ENCODE measurements around the gene C4BPB.
"Not testable (repeated sequence)": the region's sequence is repeated elsewhere in the genome, so short reads cannot be mapped to it uniquely, and the experiment has no call there.

The C4BPB gene, protein sequence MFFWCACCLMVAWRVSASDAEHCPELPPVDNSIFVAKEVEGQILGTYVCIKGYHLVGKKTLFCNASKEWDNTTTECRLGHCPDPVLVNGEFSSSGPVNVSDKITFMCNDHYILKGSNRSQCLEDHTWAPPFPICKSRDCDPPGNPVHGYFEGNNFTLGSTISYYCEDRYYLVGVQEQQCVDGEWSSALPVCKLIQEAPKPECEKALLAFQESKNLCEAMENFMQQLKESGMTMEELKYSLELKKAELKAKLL

DNA sequence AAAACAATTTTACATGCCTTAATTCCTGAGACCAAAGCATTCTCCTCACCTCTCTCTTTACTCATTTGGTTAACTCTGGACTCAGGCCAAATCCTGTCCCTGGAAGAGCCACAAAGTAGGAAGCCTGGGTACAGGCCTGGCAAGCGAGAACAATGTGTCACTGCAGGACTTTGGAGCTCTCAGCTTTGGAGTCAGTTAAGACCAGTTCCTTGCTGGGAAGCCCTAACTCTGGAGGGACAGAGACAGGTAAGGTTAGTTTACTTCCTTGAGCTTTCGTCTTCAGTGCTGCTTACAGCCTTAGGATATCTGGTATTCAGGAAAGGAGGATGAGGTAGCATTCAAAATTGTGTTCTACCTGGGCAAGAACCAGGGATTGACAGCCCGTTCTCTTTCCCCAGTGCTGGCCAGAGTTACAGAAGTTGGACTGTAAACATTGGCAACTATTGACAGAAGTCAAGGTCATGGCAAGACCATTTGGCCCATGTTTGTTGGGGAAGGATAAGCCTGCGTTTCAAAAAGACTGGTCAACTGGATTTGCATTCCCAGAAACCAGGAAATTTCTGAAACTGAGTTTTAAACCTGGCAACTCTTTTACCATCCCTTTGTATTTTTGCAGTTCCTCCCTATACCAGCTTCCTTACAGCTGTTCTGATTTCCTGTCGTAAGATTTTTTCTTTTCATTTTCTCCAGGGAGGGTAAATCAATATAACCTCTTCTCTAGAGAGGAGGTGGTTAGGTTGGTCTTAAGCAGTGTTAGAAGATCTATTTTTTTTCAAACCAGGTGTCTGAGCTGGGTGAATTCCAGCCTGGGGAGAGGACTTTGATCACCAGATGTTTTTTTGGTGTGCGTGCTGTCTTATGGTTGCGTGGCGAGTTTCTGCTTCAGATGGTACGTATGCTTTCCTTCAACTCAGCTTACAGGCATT, at the start of gene C4BPB:
TSS of gene C4BPB (plus strand) at position 160 of the 926 bp plus-strand sequence. CDS start at position 832, 672 bp downstream.
- DNase-seq, result no peak

DNA sequence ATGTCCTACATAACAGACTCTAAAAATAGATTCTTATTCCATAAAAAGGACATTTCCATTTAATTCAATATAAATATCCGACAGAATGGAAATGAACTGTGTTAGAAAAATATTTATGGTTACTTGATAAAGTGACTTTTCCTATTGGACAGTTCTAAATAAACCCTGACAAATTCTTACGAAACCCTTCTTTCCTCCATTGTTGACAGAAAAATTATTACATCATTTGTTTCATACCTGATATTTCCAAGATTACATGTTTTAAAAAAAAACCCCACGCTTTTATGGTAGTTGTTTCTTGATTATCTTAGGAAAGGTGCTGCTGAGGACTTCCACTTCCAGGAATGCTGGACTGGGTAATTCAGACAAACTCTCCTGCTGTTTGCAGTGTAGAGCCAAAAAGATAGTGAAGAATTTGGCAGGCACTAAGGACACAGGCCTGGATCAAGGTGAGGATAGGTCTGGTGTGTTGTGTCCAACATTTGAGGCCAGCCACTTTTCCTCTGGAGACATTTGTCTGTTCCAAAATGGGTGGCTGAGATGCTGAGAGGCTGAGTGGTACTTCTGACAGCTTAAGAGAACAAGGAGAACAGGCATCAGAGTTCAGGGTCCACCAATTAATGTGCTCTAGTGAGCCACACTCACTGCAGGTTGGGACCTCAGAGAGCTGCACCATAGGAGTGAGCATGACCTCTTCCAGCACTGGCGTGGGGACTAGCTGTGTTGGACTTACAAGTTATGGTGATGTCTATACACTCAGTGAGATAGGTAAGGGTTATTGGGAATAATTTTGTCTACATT, 49.1 kb upstream of the C4BPB start:
- DNase-seq, result no peak

DNA sequence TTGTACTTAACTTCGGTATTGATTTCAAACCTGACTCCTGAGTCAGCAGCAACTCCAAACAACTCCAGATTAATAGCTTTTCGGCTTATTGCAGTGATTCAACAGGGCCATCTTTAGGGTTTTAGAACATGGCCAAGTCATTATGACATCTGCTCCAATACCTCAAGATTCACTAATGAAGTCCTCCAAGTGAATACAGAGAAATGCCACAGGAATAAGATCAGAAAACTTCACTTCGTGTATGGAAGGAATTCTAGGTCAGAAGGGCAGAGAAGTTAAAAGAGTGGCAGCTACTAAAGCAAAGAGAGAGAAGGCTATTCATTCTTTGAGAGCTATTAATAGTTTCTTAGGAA, 48.5 kb upstream of the C4BPB start:
- DNase-seq, result no peak

DNA sequence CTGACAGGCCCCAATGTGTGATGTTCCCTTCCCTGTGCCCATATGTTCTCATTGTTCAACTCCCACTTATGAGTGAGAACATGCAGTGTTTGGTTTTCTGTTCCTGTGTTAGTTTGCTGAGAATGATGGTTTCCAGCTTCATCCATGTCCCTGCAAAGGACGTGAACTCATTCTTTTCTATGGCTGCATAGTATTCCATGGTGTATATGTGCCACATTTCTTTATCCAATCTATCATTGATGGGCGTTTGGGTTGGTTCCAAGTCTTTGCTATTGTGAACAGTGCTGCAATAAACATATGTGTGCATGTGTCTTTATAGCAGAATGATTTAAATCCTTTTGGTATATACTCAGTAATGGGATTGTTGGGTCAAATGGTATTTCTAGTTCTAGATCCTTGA, 47.3 kb upstream of the C4BPB start:
- DNase-seq, result not testable (repeated sequence)

DNA sequence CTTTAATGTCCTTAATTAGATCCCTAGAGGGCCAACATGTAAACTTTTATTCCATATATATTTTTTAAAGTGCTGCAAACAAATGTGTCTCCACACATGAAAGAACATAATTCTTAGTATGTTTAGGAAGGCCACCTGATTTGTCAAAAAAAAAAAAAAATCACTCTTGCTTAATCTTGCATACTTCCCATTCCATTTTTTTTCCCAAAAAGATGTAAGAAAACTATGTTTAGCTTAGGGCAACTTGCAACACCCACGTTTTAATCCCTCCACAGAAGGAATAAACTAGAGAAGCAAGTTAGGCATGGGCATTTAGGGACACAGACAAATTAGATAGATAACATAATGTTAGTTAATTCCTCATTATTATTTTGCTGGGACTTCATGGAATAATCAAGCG, 43.2 kb upstream of the C4BPB start:
- DNase-seq, result no peak

DNA sequence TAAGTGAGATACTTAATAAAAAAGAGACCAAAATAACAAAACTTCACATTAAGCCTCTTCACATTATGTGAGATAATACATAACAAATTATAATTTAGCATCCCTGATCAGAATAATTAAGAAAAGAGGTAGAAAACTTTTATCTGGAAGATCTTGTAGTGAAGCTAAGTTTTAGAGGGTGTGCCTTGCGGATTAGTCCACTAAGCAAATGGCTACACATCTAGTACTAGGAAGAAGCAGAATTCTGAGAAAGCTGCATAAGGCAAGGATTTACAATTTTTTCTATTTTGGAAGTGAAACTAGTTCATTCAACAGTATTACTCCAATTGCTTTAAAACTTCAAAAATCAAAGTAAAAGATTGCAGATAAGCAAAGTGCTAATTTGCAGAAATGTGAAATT, 41.2 kb upstream of the C4BPB start:
- DNase-seq, result no peak

DNA sequence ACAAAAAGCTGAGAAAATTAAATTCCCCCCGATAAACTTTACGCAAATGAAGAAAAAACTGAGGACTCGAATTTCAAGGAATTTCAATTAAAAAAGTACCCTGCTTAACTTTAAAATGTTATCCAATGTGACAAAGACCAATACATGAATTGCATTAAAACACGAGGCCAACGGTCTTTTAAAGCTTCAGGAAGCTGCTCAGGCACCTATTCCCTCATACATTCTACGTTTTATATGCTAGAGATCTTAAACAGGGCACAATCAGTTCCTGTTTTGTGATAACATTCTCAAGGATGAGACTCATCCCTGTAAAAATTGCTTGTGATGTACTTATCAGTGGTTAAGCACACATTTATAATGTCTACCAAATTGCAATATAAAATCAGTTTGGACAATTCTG, 40.6 kb upstream of the C4BPB start:
- DNase-seq, result no peak

DNA sequence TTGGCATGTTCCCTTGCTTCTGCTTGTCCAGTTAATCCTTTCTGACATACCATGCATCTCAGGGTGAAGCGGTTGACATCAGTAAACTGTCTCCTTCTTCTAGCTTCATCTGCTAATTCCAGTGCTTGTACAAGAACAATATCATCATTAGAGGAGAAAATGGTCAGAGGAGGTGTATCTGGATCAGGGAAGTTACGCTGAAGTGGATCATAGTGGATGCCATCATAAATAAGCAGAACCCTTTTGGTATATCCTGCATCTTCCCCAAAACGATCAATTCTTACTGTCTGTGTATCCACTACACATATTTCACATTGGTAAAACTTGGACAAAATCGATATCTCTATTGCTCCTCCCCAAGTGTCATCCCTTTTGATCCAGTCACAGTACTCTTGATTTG, 39.6 kb upstream of the C4BPB start:
- DNase-seq, result no peak

DNA sequence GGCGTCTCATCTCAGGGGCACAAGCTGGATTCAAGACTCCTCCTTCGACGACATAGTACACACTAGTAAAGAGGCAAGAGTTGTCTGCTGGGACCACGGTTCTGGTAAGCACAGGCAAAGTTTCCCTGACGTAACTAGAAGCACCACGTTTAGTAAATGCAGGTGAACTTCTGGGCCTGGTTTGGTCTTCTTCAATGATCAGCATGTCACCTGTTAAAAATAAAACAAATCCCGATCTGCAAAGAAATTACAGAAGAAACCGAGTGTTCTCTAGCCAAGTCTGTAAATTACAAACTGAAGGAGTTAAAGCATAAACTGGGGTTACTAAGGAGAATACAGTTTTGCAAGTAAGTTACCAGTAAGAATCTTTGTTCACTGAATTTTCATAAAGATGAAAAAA, 39.1 kb upstream of the C4BPB start:
- no peak for DNase-seq

DNA sequence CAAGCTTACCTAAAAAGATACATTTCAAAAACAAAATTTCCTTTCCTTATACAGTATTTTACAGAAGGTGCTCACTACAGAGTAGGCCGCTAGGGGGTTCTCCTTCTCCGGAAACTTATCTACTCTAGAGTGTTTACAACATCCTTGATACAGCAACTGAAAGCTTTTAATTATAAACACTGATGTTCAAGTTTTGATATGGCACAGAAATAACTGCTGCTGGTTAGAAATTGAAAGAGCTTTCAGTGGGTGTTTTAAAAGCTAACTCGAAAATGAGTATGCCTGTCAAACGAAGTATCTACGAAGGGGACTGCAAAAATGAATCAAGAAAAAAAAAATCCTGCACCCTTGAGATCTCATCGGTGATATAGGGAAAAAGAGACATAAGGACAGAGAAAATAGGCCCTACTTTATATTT, 38.7 kb upstream of the C4BPB start:
- peak; percentile 67 to 75 (median 73) for DNase-seq

DNA sequence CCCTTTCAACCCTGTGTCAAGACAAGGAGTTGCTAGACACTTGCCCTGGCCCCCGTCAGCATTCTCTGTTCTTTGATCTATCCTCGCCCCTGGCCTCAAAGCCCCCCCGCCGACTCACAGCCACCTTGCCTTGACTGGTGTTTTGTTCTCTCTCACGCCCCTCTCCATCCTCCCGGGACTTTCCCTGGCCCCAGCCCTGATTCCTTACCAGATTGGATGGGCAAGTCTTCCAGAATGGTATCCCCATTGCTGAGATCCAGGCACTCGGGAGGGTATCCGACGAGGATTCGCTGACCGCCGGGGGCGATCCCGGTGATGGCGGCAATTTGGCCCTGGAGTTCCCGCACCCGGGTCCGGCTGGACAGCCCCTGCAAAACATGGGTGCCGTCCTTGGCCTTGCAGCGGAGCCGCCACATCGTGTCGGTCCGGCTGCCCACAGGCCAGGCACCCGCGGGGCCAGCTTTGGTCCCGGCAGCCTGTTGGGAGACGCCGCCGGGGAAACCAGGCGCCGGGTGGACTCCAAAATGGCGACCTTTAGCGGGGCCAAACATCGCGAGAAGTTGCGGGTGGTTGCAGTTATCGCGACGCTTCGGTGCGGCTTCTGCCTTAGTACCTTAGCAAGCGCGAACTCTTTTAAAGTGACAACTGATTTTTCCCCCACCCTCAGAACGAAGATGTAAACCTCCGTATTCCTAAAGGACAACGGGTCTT, 38.0 kb upstream of the C4BPB start:
- DNase-seq, result peak; percentile 94 to 98 (median 96)

DNA sequence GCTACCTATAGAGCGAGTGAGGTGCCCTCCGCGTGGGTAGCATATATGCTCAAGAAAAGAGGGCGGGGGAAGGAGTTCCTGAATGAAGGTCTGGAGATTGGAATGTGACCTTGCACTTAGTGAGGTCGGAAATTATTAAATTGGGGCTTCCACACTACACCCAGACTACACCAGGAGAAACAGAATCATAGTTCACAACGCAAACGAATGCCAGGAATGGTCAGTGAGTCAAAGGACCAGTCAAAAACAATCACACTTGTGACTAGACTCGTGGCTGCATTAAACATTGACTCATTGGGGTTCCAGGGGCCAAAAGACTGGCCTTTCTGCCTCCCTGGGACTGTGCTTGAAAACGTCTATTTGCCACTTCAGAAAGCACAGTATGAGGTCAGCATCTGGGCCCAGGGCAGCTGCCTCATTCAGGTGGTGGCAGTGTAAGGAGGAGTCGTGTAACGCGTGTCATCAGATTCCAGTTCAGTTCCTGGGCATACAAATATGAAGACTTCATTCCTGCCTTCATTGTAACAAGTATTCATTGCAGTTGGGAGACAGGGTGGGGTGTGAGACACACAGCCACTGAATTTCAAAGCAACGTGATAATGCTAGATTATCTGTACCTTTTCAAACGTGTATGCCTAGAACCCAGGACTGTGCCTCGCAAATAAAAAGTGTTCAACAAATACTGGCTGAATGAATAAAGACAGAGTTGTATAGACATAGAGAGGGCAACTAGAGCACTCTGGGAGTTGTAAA, 37.3 kb upstream of the C4BPB start, which contains the start of gene YOD1:
TSS of gene YOD1 (minus strand) at position 18 of the 753 bp plus-strand sequence. CDS start 178 bp downstream, outside the sequence.
- DNase-seq, result peak; percentile 17 to 50 (median 34)

DNA sequence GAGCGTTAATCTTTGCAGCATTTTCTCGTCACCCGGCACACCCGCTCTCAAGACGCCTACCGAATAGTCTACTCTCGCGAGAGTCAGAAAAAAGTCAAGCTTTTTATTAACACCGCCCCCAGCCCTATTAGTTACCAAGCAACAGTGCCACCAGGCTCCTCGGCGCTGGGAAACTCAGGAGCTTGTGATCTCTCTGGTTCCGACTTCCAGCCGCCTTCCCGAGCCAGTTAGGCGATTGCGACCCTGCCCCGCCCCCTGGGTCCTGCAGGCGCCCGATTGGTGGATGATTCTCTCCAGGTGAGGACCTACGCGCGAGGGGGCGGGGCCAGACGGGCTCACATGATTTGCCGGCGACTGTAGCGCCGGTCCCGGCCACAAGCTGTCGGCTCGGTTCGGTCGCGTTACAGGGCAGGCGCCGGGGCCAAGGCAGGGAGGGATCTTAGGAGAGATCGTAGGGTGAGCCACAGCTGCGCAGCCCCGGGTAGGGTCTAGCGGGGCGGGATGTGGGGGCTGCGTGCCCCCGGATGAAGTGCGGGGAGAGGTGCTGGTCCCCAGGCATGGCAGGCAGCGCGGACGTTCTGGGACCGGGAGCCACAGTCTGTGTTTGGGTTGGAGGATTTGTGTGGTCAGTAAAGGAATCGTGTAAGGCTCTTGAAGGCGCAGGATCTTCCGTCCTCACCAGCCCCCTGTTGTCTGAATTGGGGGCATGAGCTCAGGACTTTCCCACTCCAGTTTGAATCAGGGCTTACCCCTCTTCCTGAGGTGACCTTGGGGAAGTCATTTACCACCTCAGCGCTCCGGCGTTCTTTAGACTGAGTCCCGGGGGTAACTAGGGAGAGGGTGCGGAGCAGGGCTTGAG, 35.5 kb upstream of the C4BPB start, which contains the start of gene PFKFB2:
TSS of gene PFKFB2 (plus strand) at position 365 of the 859 bp plus-strand sequence. CDS start 1,443 bp downstream, outside the sequence.
- DNase-seq, result peak; percentile 93 to 97 (median 96)

DNA sequence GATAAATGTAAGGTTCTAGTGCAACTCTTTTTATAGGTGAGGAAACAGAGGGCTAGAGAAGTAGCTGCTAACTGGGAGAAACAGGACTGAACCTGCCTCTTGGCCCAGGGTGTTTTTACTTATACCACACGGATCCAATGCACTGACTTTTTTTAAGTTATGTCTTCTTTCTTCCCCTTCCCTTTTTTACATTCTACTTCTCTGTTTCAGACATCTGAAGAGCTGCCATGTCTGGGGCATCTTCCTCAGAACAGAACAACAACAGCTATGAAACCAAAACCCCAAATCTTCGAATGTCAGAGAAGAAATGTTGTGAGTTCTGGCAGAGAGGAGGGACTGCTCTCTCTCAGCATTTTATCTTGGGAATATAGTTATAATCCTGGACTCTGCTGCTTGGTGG, 34.2 kb upstream of the C4BPB start:
- DNase-seq, result peak; percentile 28 to 38 (median 30)

DNA sequence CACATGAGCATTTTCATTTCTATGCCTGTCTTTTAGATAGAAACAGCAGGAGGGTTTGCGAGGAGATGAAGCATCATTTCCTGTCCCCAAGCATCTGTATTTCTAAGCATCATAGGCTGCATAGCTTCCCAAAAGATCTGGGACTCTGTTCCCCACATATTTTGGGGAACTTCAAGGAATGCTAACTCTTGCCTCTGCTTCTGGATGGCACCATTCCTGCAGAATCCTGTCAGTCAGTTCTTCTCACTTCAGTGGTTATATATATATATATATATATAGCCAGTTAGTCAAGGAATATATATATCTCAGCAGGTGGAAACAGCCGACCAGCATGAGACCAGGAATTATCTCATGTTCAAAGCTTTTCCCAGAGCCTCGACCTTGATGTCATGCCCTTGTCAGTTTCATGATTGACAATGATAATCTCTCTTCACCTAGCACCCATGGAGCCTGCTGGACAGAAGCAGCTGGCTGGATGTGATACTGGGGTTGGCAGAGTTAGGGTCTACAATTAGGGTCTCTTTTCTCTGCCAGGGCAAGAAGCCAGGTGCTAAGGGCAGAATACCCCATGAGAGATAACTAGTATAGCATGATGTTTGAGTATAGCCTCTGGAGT, 33.2 kb upstream of the C4BPB start:
- no peak for DNase-seq

DNA sequence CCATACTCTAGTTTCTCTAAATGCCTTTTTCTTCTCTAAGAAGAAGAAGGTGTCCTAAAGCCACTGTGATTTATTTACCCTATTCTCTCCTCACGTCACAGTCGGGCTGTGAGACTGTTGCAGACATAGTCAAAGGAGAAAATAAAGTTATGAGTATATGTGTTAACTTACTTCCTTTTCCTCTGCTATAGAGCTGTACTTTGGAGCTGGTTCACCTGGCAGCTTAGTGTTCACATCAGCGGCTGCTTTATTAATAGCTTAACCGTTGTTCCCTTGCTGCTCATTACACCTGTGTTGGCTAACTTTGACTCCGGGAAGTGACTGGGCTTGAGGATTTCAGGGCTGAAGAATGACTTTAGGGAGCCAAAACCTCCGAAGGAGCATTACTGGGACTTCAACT, 32.0 kb upstream of the C4BPB start:
- no peak for DNase-seq

DNA sequence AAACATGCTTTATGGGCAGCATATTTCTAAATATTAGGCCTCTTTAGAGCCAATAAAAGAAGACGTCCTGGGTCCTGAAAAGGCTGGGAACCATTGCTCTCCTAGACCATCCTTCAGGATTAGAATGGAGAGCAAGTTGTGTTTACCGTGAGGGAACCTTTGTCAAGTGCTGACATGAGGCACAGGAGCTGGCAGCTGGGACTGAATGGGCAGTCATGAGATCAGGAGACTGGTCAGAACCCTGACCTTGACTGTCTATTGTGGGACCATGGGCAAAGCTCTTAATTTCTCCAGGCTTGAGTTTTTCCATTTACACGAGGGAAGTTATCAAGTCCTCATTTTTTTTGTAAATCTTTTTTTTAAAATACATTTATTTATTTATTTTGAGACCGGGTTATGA, 30.4 kb upstream of the C4BPB start:
- DNase-seq, result no peak

DNA sequence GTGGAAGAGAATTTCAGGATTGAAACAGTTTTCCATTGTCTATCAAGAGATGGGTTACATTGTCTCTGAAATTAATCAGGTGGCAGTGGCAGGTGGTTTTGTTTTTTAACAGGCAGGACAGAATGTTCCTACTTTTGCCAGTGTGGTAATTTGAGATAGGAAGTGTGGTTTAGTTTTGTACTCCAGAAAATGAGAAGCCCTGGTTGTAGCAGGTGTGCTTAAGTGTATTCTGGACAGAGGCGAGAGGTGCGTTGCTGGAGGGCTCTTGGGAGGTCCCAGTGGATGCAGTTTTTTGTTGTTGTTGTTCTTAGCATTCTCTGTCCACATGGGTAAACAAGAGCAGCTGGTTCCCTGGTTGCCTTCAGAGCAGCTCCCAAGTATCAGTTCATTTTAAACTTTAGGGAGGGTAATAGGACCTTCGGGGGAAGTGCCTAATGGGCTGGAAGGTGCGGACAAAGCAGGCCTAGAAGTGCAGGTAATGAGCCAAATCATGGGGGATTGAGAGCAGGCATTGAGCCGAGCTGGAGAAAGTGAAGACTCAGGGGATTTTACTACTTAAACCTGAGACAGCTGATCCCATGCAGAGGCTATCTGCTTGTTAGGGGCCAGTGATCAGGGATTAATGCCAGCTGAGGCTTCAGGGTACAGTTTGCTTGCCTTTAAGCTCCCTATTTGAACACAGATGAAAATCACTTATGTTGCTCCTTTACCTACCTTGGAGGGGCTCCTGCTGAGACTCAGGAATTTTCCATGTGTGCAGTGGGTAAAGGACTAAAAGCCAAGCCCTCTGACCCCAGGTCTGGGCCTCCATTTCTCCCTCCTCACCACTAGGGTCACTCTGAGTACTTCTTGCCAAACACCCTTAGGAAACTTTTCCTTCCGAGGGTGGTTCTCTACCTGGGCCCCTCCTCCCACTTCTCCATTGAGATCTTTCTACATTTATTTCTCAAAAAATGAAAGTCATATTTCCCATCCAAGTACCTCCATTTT, 29.5 kb upstream of the C4BPB start:
- no peak for DNase-seq

DNA sequence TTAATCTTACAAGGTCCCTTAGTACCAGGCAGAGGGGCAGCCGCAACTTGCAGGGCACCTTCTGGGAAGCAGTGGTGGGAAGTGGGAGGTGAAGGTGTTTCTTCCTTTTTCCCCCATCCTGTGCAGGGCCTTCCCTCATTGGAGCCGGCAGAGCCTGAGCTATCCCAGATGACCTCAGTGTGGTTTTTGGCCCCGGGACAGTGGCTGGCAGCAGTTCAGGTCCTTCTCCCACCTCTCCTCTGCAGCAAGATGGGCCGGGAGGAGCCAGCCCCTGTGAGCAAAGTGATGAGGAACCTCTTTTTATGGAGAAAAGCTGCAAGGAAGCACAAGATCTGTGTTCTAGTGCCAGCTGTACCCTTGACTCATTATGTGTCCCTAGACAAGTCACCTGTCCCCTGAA, 28.8 kb upstream of the C4BPB start:
- DNase-seq, result no peak
